GM19467 (cell line): Measurements from ENCODE around the gene CATSPERB.
"Not testable (repeated sequence)": the region's sequence is repeated elsewhere in the genome, so short reads cannot be mapped to it uniquely, and the experiment has no call there.

ENCODE experiments used
- ATAC-seq: cut with Tn5 transposase; IDR thresholded peaks from one replicate; pipeline ENCODE4 v1.9.1; 2021; ENCODE audit warnings: mild to moderate bottlenecking, moderate library complexity; ENCODE audit not compliant: unreplicated experiment

CATSPERB gene

DNA sequence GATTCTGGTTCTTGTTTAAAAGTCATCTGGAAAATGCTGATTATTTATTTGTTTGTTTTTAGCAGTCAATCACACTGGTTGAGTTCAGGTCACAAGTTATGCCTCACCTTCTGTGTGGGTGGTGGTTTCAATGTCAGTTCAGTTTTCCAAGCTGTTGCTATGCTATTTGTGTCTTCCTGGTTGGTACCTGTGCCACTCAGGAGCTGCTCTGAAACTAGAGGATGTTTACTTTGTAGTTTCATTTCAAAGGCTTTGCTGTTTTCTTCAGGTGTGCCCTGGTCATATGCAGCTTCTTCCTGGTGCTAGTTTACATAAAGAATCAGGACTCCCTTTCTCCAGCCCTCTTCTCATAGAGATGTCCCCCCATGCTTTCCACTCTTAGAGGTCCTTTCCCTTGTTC, 146.0 kb downstream of the CATSPERB start:
- no peak for ATAC-seq

- no peak for ATAC-seq
Measured at GRCh38 chr14:91582761-91583160, 149.1 kb downstream of the CATSPERB start.

DNA sequence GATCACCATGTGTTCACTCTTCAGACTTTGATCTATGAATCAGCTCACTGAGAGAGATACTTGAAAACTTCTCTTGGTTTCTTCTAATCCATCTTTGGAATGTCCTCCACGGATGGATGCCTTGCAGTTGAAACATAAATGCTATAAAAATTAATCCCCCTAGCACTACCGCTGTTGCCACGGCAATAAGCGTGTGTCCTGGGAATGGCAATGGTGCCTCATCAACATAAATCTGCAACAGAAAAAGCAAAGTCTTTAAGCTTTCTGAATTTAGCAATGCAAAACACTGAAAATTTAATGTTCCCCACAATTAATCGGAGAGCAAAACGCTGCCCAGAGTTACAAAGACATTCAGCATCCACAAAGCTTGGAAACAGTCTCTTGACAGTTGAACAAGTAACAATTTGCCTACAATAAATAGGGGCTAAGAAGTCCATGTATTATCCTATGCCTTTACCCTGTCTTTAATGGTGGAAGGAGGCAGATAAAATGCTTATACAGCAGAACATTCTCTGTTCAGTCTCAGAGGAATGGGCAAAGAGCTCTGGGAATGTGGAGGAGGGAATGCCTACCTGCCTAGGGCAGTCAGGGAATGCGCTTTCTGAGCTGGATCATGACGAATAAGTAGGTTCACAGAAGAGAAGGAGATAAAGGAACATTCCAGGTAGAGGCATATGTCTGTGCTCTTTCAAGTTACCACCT, 150.9 kb downstream of the CATSPERB start:
- ATAC-seq = no peak

DNA sequence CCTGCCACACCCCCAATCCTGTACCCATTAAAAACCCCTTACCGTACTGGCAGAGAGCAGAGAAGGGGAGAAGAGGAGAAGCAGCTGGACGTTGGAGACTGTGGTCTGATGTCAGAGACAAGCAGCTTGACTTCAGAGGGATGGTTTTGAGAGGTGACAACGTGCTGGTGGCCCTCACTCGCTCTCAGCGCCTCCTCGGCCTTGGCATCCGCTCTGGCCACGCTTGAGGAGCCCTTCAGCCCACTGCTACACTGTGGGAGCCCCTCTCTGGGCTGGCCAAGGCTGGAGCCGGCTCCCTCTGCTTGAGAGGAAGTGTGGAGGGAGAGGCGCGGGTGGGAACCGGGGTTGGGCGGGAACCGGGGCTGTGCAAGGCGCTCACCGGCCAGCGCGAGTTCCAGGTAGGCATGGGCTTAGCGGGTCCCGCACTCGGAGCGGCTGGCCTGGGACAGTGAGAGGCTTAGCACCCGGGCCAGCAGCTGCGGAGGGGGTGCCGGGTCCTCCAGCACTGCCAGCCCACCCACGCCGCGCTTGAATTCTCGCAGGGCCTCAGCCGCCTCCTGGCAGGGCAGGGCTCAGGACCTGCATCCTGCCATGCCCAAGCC, 154.2 kb downstream of the CATSPERB start:
- ATAC-seq = no peak

DNA sequence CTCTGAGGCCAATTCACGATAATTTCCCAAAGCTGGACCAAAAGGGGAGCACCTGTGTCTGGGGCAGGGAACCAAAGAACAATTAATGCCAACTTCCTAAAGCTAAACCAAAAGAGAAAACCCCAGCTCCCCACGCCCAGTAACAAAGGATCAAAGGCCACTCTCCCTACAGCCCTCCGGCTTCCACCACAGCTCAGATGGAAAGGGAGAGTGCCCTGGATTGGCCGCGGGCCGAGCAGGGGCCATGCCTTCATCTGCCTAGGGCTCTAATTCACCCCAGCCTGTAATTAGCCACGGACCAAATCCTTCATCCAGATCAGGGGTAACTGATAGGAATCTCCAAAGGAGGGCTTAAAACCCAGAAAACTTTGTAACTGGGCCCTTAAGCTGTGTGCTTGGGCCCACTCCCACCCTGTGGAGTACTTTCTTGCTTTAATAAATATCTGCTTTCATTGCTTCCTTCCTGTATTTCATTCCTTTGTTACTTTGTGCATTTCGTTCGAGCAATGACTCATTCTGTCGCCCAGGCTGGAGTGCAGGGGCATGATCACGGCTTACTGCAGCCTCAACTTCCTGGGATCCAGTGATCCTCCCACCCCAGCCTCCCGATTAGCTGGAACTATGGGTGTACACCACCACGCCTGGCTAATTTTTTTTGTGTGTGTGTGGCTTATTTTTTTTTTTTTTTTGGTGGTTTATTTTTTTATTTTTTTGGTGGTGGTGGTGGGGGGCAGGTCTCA, 156.2 kb downstream of the CATSPERB start:
- ATAC-seq = no peak

- no peak for ATAC-seq
Measured at GRCh38 chr14:91573894-91574837, 157.7 kb downstream of the CATSPERB start.

GRCh38 chr14:91573528-91573893, 158.4 kb downstream of the CATSPERB start:
- ATAC-seq = no peak

GRCh38 chr14:91570021-91570420, 161.9 kb downstream of the CATSPERB start:
- ATAC-seq = no peak

DNA sequence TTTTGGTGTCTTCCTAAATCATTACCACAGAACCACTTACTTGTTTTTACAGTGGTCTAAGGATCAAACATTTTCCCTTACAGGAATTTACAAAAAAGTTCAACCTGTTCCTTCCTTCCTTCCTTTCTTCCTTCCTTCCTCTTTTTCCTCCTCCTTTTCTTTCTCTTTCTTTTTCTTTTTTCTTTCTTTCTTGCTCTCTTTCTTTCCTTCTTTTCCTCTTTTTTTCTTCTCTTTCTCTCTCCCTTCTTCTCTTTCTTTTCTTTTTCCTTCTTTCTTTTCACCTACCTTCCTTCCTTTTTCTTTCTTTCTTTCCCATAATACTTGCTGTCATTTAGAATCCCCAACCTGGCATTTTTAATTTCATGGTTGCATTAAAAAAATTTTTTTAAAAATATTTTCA, 162.6 kb downstream of the CATSPERB start:
- no peak for ATAC-seq

DNA sequence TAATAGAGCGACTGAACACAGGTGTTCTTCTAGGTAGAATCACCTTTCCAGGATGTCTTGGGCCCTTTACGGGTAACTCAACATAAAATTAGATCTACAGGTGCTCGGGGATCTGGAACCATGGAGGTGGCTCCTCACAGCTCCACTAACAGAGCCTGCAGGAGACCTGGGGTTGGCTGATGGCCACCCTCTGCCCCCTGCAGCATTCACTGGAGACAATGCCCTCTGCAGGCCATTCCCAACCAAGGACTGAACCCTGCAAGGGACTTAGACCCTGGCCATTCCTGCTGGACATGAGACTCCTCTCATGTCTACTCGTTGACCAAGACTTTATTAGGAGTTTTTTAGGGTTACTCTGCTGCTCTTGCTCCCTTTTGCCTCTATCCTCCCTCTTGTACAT, 163.3 kb downstream of the CATSPERB start:
- no peak for ATAC-seq

DNA sequence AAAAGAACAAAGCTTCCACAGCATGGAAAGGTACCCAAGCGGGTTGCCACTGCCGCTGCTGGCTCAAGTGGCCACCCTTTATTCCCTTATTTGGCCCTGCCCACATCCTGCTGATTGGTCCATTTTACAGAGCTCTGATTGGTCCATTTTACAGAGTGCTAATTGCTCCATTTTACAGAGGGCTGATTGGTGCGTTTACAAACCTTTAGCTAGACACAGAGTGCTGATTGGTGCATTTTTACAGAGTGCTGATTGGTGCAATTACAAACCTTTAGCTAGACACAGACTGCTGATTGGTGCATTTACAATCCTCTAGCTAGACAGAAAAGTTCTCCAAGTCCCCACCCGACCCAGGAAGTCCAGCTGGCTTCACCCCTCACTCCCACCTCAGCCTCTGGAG, 164.1 kb downstream of the CATSPERB start:
- not testable (repeated sequence) for ATAC-seq

- no peak for ATAC-seq
Measured at GRCh38 chr14:91555531-91555930, 176.4 kb downstream of the CATSPERB start.

- no peak for ATAC-seq
Measured at GRCh38 chr14:91554535-91555332, 177.2 kb downstream of the CATSPERB start.

GRCh38 chr14:91548108-91548507, 183.8 kb downstream of the CATSPERB start:
- ATAC-seq = no peak

DNA sequence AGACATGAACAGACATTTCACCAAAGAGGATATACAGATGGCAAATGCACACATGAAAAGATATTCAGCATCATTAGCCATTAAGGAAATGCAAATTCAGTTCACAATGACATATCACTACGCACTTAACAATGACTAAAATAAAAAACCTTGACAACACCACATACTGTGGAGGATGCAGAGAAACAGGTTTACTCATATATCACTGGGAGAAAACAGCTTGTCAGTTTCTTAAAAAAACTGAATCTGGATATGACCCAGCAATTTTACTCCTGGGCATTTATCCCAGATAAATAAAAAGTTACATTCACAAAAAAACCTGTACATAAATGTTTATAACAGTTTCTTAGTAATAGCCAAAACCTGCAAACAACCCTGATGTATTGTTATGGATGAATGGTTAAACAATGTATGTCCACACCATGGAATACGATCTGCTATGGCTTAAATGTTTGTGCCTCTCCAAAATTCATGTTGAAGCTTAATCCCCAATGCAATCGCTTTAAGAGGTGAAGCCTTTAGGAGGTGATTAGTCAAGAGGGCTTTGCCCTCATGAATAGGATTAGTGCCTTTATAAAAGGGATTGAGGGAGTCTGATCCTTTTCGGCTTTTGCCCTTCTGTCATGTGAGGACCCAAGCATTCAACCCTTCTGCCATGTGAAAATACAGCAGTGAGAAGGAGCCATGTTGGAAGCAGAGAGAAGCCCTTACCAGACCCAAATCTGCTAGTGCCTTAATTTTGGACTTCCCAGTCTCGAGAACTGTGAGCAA, 185.8 kb downstream of the CATSPERB start:
- no peak for ATAC-seq

DNA sequence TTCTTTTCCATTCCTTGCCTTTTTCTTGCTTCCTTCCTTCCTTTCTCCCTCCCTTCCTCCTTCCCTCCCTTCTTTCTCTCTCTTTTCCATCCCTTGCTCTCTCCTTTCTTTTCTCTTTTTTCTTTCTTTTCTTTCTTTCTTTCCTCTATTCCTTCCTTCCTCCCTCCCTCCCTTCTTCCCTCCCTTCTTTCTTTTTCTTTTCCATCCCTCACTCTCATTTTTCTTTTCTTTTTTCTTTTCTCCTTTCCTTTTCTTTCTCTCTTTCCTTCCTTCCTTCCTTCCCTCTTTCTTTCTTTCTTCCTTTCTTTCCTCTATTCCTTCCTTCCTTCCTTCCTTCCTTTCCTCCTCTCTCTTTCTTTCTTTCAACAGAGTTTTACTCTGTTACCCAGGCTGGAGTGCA, 186.7 kb downstream of the CATSPERB start:
- ATAC-seq = no peak

GRCh38 chr14:91536327-91536726, 195.6 kb downstream of the CATSPERB start:
- ATAC-seq = no peak

- not testable (repeated sequence) for ATAC-seq
Measured at GRCh38 chr14:91534059-91534458, 197.8 kb downstream of the CATSPERB start.

DNA sequence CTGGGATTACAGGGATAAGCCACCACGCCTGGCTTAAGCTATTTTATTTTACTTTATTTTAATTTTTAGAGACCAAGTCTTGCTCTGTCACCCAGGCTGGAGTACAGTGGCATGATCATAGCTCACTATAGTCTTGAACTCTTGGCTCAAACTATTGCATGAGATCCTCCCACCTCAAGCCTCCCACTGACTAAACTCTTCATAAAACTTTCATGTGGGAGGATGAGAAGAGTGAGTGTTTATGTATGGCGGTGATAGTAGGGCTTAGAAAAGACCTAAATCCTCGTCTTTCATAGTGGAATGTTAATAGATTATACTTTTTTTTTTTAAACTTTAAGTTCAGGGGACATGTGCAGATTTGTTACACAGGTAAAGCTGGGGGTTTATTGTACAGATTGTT, 198.3 kb downstream of the CATSPERB start:
- no peak for ATAC-seq
